GM21825 (cell line): ENCODE results near the gene CD22.

Source experiments
- ATAC-seq: cut with Tn5 transposase; IDR thresholded peaks from one replicate; pipeline ENCODE4 v1.9.1; 2021; ENCODE audit warnings: mild to moderate bottlenecking, moderate library complexity; ENCODE audit not compliant: unreplicated experiment

The CD22 gene

GRCh38 chr19:35381318-35381717 lies 52.3 kb downstream of the CD22 start:
- ATAC-seq, result no peak

GRCh38 chr19:35381926-35382325 lies 52.9 kb downstream of the CD22 start:
- ATAC-seq, result no peak

GRCh38 chr19:35383536-35383935 lies 54.5 kb downstream of the CD22 start:
- ATAC-seq, result no peak

GRCh38 chr19:35388277-35389054 lies 59.5 kb downstream of the CD22 start:
- no peak for ATAC-seq

GRCh38 chr19:35389192-35389861 lies 60.3 kb downstream of the CD22 start:
- no peak for ATAC-seq

GRCh38 chr19:35392742-35393715 lies 64.0 kb downstream of the CD22 start:
- ATAC-seq, result no peak

GRCh38 chr19:35395382-35396199 lies 66.6 kb downstream of the CD22 start:
- ATAC-seq, result no peak

GRCh38 chr19:35396240-35396885 lies 67.4 kb downstream of the CD22 start:
- no peak for ATAC-seq
